ENCODE measurements around the gene CDHR4. TPM values are rescaled to one million over a fixed set of nuclear protein-coding genes. Genes with fewer than 3 reads are reported as not detected.
"Not testable (repeated sequence)": the region's sequence is repeated elsewhere in the genome, so short reads cannot be mapped to it uniquely, and the experiment has no call there.

Gene CDHR4
- total RNA-seq, 1 donor from 2014 or later, result not detected

DNA sequence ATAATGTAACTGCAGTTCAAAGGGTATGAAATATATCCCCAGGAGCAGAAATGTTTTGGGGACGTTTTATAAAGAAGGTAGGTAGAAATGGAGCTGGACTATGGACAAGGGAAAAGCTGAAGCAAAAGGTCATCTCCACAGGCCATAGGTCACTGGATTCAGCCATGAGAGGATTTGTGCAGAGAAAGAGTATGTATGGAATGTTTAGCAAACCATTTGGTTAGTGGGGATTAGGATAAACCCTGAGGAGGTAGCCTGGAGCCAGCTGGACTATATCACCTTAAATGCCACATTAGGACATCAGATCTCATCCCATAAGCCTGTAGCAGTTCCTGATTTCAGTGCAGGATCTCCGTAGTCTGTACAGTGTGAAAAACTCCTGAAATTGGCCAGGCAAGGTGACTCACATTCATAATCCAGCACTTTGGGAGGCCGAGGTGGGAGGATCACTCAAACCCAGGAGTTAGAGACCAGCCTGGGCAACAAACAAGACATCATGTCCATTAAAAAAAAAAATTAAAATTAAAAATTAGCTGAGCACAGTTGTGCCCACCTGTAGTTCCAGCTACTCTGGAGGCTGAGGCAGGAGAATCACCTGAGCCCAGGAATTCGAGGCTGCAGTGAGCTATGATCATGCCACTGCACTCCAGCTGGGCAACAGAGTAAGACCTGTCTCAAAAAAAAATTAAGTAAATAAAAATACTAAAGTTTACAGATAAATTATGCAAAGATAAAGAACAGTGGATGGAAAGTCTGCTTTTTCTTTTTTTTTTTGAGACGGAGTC lies 18.1 kb downstream of the CDHR4 start:
- Histone ChIP-seq H3K4me3 (ENCODE audit: low read length in 3 of 3) (no peak overlapping the region), H3K4me1 (ENCODE audit: control insufficient read depth in 3 of 3, insufficient read depth in 3 of 3, low read length in 3 of 3) (peaks cover 13 to 23% (median 20%) of the 10 kb centered on the region in 3 donors), H3K9ac (ENCODE audit: low read depth in 1 of 3, low read length in 3 of 3) (peak overlapping the region in 2 of 3 donors; percentile 18 to 66), H3K9me3 (ENCODE audit: control insufficient read depth in 3 of 3, low read length in 3 of 3) (no peaks in the 10 kb centered on the region), H3K36me3 (ENCODE audit: control insufficient read depth in 3 of 3, insufficient read depth in 3 of 3, low read length in 3 of 3) (peaks cover 0 to 16% (median 6%) of the 10 kb centered on the region in 3 donors), H3K27me3 (ENCODE audit: control insufficient read depth in 3 of 3, insufficient read depth in 3 of 3, low read length in 3 of 3) (no peaks in the 10 kb centered on the region), H3K27ac (ENCODE audit: low read depth, low read length) (no peak overlapping the region)

- peaks cover 0 to 16% (median 6%) of the 10 kb centered on the region in 3 donors for H3K36me3 ChIP-seq (ENCODE audit: control insufficient read depth in 3 of 3, insufficient read depth in 3 of 3, low read length in 3 of 3)
- H3K27me3 ChIP-seq (ENCODE audit: control insufficient read depth in 3 of 3, insufficient read depth in 3 of 3, low read length in 3 of 3); H3K9me3 ChIP-seq (ENCODE audit: control insufficient read depth in 3 of 3, low read length in 3 of 3); H3K27ac ChIP-seq (ENCODE audit: low read depth, low read length); H3K4me3 ChIP-seq (ENCODE audit: low read length in 3 of 3): not testable (repeated sequence)
- H3K4me1 ChIP-seq (ENCODE audit: control insufficient read depth in 3 of 3, insufficient read depth in 3 of 3, low read length in 3 of 3), result peaks cover 13 to 23% (median 20%) of the 10 kb centered on the region in 3 donors
- H3K9ac ChIP-seq (ENCODE audit: low read depth in 1 of 3, low read length in 3 of 3), result peak overlapping the region in 1 of 3 donors; percentile 18
Observed at GRCh38 chr3:49780975-49781365, 18.7 kb downstream of the CDHR4 start.

GRCh38 chr3:49780080-49780974 lies 19.3 kb downstream of the CDHR4 start:
- Histone ChIP-seq H3K4me1 (ENCODE audit: control insufficient read depth in 3 of 3, insufficient read depth in 3 of 3, low read length in 3 of 3) (peaks cover 10 to 20% (median 19%) of the 10 kb centered on the region in 3 donors), H3K27ac (ENCODE audit: low read depth, low read length) (no peak overlapping the region), H3K36me3 (ENCODE audit: control insufficient read depth in 3 of 3, insufficient read depth in 3 of 3, low read length in 3 of 3) (peaks cover 0 to 16% (median 3%) of the 10 kb centered on the region in 3 donors), H3K9ac (ENCODE audit: low read depth in 1 of 3, low read length in 3 of 3) (no peak overlapping the region), H3K9me3 (ENCODE audit: control insufficient read depth in 3 of 3, low read length in 3 of 3) (no peaks in the 10 kb centered on the region), H3K4me3 (ENCODE audit: low read length in 3 of 3) (no peak overlapping the region), H3K27me3 (ENCODE audit: control insufficient read depth in 3 of 3, insufficient read depth in 3 of 3, low read length in 3 of 3) (no peaks in the 10 kb centered on the region)

GRCh38 chr3:49779358-49780079 lies 20.2 kb downstream of the CDHR4 start:
- no peak overlapping the region for H3K9ac ChIP-seq (ENCODE audit: low read depth in 1 of 3, low read length in 3 of 3)
- no peak overlapping the region for H3K27ac ChIP-seq (ENCODE audit: low read depth, low read length)
- no peaks in the 10 kb centered on the region for H3K9me3 ChIP-seq (ENCODE audit: control insufficient read depth in 3 of 3, low read length in 3 of 3)
- H3K4me1 ChIP-seq (ENCODE audit: control insufficient read depth in 3 of 3, insufficient read depth in 3 of 3, low read length in 3 of 3), result peaks cover 3 to 16% (median 12%) of the 10 kb centered on the region in 3 donors
- no peaks in the 10 kb centered on the region for H3K27me3 ChIP-seq (ENCODE audit: control insufficient read depth in 3 of 3, insufficient read depth in 3 of 3, low read length in 3 of 3)
- no peak overlapping the region for H3K4me3 ChIP-seq (ENCODE audit: low read length in 3 of 3)
- H3K36me3 ChIP-seq (ENCODE audit: control insufficient read depth in 3 of 3, insufficient read depth in 3 of 3, low read length in 3 of 3), result peaks cover 0 to 16% (median 3%) of the 10 kb centered on the region in 3 donors

- H3K36me3 ChIP-seq (ENCODE audit: control insufficient read depth in 3 of 3, insufficient read depth in 3 of 3, low read length in 3 of 3); H3K27me3 ChIP-seq (ENCODE audit: control insufficient read depth in 3 of 3, insufficient read depth in 3 of 3, low read length in 3 of 3); H3K4me3 ChIP-seq (ENCODE audit: low read length in 3 of 3); H3K27ac ChIP-seq (ENCODE audit: low read depth, low read length); H3K9me3 ChIP-seq (ENCODE audit: control insufficient read depth in 3 of 3, low read length in 3 of 3); H3K9ac ChIP-seq (ENCODE audit: low read depth in 1 of 3, low read length in 3 of 3): not testable (repeated sequence)
- H3K4me1 ChIP-seq (ENCODE audit: control insufficient read depth in 3 of 3, insufficient read depth in 3 of 3, low read length in 3 of 3), result peaks cover 3 to 12% (median 6%) of the 10 kb centered on the region in 3 donors
Observed at GRCh38 chr3:49776101-49776500, 23.6 kb downstream of the CDHR4 start.

- H3K27me3 ChIP-seq (ENCODE audit: control insufficient read depth in 3 of 3, insufficient read depth in 3 of 3, low read length in 3 of 3), result no peaks in the 10 kb centered on the region
- H3K27ac ChIP-seq (ENCODE audit: low read depth, low read length), result no peak overlapping the region
Observed at GRCh38 chr3:49775538-49775937, 24.1 kb downstream of the CDHR4 start.

GRCh38 chr3:49772703-49773102 lies 27.0 kb downstream of the CDHR4 start:
- no peaks in the 10 kb centered on the region for H3K27me3 ChIP-seq (ENCODE audit: control insufficient read depth in 3 of 3, insufficient read depth in 3 of 3, low read length in 3 of 3)
- no peak overlapping the region for H3K9ac ChIP-seq (ENCODE audit: low read depth in 1 of 3, low read length in 3 of 3)
- H3K27ac ChIP-seq (ENCODE audit: low read depth, low read length), result no peak overlapping the region
- peaks cover 0 to 6% (median 0%) of the 10 kb centered on the region in 3 donors for H3K4me1 ChIP-seq (ENCODE audit: control insufficient read depth in 3 of 3, insufficient read depth in 3 of 3, low read length in 3 of 3)
- H3K9me3 ChIP-seq (ENCODE audit: control insufficient read depth in 3 of 3, low read length in 3 of 3), result no peaks in the 10 kb centered on the region
- H3K4me3 ChIP-seq (ENCODE audit: low read length in 3 of 3), result no peak overlapping the region
- H3K36me3 ChIP-seq (ENCODE audit: control insufficient read depth in 3 of 3, insufficient read depth in 3 of 3, low read length in 3 of 3), result peaks cover 0 to 5% (median 0%) of the 10 kb centered on the region in 3 donors

More at GRCh38 chr3:49775538-49775937, 24.1 kb downstream of the CDHR4 start:
- Histone ChIP-seq H3K9me3 (ENCODE audit: control insufficient read depth in 3 of 3, low read length in 3 of 3) (no peaks in the 10 kb centered on the region), H3K4me3 (ENCODE audit: low read length in 3 of 3) (no peak overlapping the region), H3K36me3 (ENCODE audit: control insufficient read depth in 3 of 3, insufficient read depth in 3 of 3, low read length in 3 of 3) (peaks cover 0 to 5% (median 0%) of the 10 kb centered on the region in 3 donors), H3K4me1 (ENCODE audit: control insufficient read depth in 3 of 3, insufficient read depth in 3 of 3, low read length in 3 of 3) (peaks cover 3 to 9% (median 3%) of the 10 kb centered on the region in 3 donors), H3K9ac (ENCODE audit: low read depth in 1 of 3, low read length in 3 of 3) (no peak overlapping the region)

GRCh38 chr3:49771340-49771938 lies 28.2 kb downstream of the CDHR4 start:
- no peak overlapping the region for H3K27ac ChIP-seq (ENCODE audit: low read depth, low read length)
- no peak overlapping the region for H3K9ac ChIP-seq (ENCODE audit: low read depth in 1 of 3, low read length in 3 of 3)
- no peaks in the 10 kb centered on the region for H3K27me3 ChIP-seq (ENCODE audit: control insufficient read depth in 3 of 3, insufficient read depth in 3 of 3, low read length in 3 of 3)
- H3K36me3 ChIP-seq (ENCODE audit: control insufficient read depth in 3 of 3, insufficient read depth in 3 of 3, low read length in 3 of 3), result no peaks in the 10 kb centered on the region
- no peaks in the 10 kb centered on the region for H3K9me3 ChIP-seq (ENCODE audit: control insufficient read depth in 3 of 3, low read length in 3 of 3)
- peaks cover 0 to 6% (median 0%) of the 10 kb centered on the region in 3 donors for H3K4me1 ChIP-seq (ENCODE audit: control insufficient read depth in 3 of 3, insufficient read depth in 3 of 3, low read length in 3 of 3)
- H3K4me3 ChIP-seq (ENCODE audit: low read length in 3 of 3), result no peak overlapping the region

DNA sequence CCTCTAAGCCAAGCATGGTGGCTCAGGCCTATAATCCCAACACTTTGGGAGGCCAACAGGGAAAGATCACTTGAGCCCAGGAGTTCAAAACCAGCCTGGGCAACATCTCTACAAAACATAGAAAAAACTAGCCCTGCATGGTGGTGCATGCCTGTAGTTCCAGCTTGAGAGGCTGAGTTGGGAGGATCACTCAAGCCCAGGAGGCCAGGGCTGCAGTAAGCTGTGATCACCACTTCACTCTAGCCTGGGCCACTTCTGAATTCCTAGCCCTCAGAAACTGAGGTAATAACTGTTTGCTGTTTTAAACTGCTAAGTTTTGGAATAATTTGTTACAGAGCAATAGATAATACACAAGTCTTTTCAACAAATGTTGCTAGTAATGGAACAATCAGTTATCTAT lies 29.7 kb downstream of the CDHR4 start:
- Histone ChIP-seq H3K9ac (ENCODE audit: low read depth in 1 of 3, low read length in 3 of 3) (no peak overlapping the region), H3K27ac (ENCODE audit: low read depth, low read length) (no peak overlapping the region), H3K4me3 (ENCODE audit: low read length in 3 of 3) (no peak overlapping the region), H3K4me1 (ENCODE audit: control insufficient read depth in 3 of 3, insufficient read depth in 3 of 3, low read length in 3 of 3) (no peaks in the 10 kb centered on the region), H3K27me3 (ENCODE audit: control insufficient read depth in 3 of 3, insufficient read depth in 3 of 3, low read length in 3 of 3) (no peaks in the 10 kb centered on the region), H3K36me3 (ENCODE audit: control insufficient read depth in 3 of 3, insufficient read depth in 3 of 3, low read length in 3 of 3) (no peaks in the 10 kb centered on the region), H3K9me3 (ENCODE audit: control insufficient read depth in 3 of 3, low read length in 3 of 3) (no peaks in the 10 kb centered on the region)
